GM21528 (cell line): ENCODE data around the gene TNFRSF11A.

Source experiments
- ATAC-seq: cut with Tn5 transposase; IDR thresholded peaks from one replicate; pipeline ENCODE4 v1.9.1; 2021; ENCODE audit warnings: mild to moderate bottlenecking, moderate library complexity; ENCODE audit not compliant: unreplicated experiment, low FRiP score

The TNFRSF11A gene

DNA sequence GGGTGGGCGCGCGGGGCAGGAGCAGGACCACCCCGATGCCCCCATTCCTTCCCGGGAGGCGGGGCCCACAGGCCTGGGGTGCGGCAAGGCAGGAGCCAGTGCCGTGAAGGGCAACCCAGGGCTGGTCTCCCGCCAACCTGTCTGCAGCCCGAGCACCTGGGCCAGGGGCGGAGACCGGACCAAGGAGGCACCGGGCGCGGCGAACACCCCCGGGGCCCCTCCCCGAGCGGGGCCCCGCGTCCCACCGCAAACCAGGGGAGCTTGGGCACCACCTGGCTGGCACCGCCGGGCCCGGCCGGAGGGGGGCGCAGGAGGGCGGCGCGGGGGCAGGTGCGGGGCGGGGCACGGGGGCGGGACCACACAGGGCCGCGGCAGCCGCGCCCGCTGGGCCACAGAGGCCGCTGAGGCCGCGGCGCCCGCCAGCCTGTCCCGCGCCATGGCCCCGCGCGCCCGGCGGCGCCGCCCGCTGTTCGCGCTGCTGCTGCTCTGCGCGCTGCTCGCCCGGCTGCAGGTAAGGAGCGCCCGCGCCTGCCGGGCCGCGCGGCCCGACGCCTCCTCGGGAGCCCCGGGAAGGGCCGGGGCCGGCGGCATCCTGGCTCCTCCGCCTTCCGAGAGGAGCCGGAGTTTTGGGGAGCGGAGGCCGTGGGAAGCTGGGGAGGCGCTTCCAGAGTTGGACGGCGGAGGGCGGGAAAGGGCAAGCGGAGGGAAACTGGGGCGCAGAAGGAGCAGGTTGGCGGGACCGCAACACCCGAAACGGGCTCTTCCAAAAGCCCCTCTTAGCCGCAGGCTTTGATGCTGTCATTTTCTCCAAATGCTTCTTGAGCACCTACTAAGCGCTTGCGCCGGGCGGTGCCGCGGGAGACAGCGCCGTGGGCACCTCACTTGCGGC lies at the start of gene TNFRSF11A:
Gene TNFRSF11A, plus strand, starts transcription at position 394 of the 889 bp plus-strand sequence. Its CDS starts 43 bp downstream, at position 437.
- peak; percentile 72 for ATAC-seq

DNA sequence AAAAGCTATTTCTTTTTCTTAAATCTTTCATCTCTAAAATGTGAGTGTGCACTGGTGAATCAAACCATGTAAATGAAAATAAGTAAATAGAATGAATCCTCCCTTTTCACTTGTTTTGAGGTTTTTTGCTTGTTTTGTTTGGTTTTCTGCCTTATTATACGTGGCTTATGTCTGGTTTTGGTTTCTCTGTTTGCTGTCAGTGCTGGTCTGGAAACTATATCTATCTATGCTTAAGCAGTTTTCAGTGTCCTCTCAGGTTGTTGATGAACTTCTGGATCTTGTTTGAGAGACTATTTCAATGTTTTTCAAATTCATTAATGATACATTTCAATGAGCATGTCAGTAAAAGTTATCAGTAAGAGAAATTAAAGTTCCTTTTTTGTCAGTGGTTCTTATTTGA lies 48.1 kb upstream of the TNFRSF11A start:
- no peak for ATAC-seq

DNA sequence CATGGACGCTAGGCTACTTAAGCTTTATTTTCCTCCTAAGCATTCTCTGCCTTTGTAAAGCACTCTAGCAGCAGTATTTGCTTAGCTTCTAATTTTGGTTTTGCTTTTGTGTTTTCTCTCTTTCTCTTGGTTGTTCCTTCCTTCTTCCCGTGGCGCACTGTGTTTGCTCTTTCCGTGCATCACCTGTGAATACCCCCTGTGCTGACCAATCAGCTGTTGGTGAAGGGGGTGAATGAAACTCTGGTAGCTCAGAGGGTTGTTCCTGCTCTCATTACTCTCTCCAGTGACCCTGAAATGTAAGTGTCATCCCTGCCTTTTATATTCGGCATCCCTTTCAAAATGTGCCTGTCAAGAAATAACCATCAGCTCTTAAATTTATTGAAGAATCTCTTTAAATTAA lies 45.5 kb upstream of the TNFRSF11A start:
- ATAC-seq, result no peak

DNA sequence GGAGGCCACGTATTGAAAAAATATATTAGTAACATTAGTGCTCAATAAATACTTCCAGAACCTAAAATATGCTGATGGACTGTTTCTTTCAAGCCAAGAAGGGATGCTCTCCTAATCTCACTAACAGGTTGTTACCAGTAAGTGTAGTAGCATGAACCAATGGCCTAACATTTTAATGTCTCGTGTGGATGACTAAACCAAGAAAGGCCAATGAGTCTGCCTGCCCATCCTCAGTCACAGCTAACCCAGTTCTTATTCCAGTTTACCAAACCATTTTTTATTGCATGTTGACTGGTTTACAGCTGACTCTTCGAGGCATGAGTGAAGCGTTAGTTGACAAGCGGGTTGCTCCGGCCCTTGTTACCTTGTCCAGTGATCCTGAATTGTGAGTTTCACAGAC lies 45.1 kb upstream of the TNFRSF11A start:
- no peak for ATAC-seq

DNA sequence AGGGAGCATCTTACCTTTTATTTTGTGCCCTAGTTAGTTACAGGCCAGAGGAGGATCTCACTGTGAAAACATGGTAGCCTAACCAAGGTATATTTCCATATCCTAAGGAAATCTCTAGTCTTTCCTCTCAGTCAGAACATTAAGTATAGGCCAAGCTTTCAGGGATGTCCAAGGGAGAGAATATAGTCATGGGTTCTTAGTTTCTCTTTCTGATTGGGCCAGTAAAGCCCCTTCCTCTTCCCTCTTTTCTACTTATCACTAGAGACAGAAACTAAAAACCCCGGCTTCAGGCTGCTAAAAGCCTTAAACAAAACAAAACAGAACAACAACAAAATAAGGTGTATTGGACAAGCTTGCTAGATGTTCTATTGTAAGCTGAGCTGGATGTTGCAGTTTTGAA lies 44.3 kb upstream of the TNFRSF11A start:
- no peak for ATAC-seq

DNA sequence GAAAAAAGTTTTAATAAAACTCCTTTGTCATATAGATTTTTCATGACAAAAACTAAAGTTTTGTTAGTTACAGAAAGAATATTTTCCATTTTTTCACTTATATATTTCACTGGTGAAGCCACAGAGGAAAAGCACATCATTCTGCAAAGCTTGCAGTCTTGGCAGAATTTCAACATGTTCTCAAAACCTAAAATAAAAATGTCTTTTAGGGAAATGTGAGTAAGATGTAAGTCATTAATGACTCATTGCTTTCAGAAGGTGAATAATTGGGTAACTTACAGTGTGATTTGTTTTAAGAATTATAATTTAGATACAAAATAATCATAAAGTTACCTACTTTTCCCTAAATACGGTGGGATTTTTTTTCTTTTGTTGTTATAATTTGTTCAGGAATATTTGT lies 43.4 kb upstream of the TNFRSF11A start:
- ATAC-seq, result no peak

DNA sequence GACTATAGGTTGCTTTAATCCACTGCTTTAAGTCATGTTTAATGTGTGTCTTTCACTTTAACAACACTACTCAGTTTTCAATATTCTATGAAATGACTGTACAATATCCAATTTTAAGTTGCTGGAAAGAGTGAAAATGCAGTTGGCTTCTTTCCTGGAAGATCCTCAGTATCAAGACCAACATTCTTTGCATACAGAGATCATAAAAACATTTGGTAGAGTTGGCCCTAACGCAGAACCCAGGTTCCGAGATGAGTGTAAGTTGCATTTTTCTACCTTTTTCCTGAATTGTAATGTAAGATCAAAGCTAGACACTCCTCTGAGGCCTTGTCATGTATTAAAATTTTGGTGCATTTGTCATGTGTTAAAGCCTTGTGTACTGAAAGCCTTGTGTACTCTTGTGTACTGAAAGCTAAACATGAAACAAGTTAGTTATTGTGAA lies 42.9 kb upstream of the TNFRSF11A start:
- no peak for ATAC-seq

DNA sequence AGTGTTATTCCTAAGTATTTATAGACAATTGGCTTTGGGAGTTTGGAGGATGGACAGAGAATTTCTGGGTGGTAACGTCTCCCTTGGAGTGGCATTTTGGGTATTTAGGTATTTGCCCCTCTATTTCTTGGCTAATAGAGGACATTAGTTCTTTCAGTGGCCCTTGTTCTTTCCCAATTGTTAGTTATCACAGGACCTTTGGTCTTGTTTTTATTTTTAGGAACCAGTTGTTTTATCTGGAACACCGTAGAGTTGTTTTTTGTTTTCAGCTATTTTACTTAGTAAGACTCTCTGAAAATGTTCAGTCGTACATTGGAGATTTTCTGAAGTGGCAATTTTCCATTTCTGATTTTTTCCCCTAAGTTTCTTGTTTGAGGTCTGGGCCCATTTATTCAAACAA lies 40.5 kb upstream of the TNFRSF11A start:
- no peak for ATAC-seq

DNA sequence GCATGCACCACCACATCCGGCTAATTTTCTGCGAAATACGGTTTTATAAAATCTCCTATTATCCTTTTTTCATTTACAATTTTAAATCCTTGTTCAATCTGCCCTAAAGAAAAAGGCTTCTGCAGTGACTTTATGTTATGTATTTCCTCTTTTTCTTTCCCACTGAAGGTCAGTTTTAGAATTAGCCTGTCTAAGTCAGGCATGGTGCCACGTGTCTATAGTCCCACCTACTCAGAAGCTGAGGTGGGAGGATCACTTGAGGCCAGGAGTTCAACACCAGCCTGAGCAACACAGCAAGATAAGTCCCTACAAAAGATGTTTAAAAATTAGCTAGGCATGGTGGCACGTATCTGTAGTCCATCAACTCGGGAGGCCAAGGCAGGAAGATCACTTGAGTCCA lies 39.8 kb upstream of the TNFRSF11A start:
- no peak for ATAC-seq

DNA sequence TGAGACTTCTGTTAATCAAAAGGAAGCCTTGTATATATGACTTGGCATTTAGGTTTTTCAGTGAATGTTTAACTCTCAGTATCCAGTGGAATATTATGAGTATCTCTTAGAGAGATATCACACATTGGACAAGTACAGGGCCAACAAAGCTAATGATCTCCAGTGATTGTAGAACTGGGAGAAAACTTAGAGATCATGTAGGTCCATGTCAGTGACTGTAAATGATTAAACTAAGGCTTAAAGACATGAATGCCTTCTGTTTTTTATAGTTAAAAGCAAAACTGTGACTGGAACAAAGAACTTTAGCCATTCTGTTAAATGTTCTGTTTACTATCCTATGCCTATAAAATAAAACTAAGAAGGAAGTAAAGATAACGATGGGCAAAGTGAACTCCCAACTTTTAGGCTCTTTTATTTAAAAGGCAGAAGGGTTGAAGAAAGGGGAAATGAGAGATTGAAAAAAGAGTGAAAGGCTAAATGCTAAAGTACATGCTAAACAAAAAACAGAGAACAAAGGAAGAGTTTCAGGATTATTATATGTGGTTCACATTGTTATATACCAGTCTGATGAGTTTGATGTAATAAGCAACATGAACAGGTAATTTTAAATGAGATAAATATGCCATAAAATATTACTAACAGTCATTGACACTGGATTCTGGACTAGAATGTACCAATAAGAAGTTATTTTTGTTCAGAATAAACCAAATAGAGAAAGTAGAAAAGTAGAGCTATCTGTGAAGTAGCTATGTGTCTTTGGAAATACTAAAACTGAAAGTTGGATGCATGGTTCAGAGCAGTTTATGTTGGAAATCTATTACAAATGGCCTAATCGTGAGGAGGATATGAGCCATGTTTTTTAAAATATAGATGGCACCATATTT lies 37.1 kb upstream of the TNFRSF11A start:
- no peak for ATAC-seq

DNA sequence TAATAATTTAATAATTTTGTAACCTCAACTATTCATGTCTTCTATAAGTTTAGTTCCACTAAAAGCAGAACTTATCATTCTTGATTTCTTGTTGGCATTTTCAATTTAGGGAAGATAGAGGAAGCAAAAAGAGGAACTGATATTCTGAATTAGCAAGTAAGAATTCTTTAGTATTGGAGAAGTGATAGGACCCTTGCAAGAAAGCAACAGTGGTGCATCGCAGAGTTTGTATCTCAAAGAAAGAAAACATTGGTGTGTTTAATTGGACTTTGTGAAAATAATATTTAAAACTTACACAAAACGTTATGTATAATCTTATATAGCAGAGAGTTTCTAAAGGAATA lies 36.5 kb upstream of the TNFRSF11A start:
- ATAC-seq, result no peak

DNA sequence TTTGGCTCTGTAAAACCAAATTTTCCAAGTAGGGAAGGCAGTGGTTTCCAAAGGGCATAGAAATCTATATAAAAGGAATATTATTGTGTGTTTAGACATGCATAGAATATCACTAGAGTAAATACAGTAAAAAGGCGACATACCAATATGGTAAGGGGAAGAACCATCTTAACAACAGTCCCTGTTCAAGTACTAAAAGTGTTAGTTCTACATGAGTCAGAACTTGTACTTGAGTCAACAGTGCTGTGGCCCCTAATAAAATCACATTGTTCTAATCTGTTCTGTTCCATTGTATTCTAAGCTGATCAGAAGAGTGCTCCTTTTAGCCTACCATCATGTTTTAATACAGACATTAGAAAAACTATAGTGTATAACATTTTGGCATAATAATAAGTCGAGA lies 36.1 kb upstream of the TNFRSF11A start:
- no peak for ATAC-seq

DNA sequence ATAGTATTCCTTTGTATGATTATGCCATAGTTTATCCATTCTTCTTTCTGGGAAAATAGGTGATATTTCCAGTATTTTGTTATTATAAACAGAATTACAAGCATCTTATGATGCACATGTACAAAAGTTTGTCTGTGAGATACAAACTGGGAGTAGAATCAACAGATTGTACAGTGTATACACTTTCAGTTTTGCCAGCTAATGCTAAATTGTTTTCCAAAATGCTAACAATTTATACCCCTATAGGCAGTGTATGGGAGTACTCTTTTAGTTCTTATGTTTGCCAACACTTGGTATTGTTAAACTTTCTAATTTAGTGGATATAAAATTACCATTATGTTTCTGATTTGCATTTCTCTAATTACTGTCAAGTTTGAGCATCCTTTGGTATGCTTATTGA lies 31.0 kb upstream of the TNFRSF11A start:
- no peak for ATAC-seq

DNA sequence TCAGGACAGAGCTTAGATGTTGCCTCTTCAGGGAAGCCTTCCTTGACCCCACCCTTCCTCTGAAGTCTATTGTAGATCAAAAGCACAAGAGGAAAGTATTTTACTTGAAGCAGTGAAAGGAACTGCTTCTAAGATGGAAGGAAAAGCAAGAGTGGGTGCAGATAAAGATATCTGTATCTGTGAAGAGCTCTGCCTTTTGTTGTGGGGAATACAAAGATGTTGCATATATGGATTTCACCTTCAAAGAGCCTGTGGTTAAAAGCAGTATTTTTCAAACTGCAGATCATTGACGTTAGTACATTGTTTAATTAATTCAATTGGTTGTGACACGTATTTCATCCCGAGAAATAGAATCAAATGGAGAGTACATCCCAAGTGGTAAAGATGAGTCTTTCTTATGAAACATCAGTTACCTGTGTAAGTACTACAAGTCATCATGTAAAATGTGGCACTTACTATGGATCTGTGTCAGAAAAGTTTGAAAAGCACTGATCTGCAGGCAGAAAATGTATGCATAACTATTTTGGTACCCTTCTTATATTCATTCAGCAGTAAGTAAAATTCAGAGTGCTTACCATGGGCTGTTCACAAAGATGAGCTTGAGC lies 24.6 kb upstream of the TNFRSF11A start:
- no peak for ATAC-seq

DNA sequence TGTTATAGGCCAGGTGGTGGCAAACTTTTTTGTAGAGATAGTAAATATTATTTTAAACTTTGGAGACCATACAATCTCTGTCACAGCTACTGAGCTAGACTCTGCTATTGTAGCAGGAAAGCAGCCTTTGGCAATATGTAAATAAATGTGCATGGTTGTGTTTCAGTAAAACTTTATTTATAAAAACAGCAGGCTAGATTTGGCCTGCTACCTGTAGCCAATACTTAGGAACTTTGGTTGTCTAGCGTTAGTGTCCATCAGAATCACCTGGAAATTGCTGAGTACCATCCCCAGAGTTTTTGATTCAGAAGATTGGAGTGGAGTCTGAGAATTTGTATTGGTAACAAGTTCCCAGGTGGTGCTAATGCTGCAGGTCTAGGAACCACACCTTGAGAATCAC lies 23.8 kb upstream of the TNFRSF11A start:
- ATAC-seq, result no peak

DNA sequence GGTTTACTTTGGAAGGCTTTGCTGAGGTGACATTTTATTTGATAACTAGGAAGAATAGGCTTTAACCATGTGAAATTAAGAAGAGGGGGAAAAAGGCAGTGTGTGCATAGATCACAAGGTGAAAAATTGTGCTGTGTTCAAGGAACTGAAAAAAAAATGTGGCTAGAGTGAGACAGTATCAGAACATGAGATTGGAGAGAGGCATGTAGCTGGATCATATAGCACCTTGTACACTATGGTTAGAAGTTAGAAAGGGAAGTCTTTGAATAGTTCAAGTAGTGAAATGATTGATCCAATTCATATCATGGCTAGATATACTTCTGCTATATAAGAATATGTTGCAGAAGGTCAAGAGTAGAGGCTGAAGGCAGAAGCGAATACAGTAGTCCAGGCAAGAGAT lies 12.3 kb upstream of the TNFRSF11A start:
- no peak for ATAC-seq

DNA sequence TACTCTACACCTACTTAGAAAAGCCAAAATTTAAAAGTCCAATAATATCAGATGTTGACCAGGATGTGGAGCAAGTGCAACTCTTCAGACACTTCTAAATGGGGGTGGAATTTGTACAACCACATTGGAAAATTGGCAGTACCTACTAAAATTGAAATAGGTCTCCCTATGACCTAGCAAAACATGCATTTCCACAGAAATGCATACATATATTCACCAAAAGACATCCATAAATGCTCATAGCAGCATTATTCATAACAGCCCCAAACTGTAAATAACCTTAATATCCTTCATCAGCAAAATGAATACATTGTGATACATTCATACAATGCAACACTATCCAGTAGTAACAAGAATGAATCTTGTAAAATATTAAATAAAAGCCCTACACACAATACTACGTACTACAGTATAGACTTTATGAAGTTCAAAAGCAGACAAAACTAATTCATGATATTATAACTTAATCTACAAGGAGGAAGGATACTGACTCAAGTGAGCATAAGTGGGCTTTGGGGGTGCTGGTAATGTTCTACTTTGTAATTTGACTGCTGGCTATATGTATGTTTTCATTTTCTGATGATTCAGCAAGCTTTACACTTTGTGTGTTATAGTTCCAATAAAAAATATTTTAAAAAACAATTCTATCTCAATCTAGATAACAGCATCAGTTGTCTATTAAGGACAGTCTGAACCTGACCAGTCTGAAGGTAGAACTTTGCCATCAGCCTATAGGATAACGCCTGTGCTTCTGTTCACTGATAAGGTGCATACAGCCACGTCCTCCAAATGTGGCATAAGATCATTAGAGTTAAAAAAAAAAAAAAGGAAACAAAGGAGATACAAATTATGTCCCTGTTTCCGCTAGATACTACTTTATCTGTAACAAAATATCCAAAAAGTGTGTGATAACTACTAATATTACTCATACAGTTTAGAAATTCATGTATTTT lies 6.6 kb upstream of the TNFRSF11A start:
- no peak for ATAC-seq

DNA sequence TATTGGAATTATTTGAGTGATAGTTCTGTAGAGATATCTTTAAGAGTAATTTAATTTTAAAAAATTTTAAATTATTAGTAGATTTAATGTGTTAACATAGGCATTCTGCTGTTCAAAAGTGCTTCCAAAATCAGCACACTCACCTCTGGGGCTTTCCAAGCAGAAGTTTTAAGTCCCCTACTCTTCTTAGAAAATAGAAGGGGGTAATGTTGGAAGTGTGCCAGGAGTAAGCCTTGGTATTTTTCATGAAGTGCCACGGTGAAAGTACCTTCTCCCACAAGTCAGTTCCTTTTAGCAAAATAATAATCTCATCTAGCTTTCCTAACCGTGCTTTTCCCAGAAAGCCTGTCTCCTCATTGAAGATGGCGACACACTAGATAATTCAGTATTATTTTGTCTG lies 3.9 kb upstream of the TNFRSF11A start:
- no peak for ATAC-seq

DNA sequence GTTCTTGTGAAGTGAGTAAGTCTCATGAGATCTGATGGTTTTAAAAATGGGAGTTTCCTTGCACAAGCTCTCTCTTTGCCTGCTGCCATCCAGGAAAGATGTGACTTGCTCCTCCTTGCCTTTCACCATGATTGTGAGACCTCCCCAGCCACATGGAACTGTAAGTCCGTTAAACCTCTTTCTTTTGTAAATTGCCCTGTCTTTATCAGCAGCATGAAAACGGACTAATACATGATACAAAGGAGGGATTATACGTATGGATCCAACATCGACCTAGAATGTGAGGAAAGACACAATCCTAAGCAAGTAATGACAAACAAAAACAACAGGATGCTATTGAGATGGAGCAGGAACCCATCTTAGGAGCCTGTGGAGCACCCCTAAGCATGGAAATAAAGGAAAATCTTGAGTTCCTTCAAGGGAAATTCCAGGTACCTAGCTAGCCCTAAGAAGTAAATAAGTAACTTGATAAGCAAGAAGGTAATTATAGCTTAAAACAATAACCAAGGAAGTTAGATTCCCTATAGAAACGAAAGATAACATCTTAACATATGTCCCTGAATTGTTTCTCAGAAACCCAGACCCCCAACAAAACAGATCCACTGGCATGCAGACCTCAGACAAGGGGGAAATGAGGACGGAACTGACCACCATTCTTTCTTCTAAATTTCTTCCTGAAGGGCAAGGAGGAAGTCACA lies 1.5 kb upstream of the TNFRSF11A start:
- ATAC-seq, result no peak
